ENCODE data around the gene SORBS1. TPM values are rescaled to one million over a fixed set of nuclear protein-coding genes. Genes with fewer than 3 reads are reported as not detected.

The SORBS1 gene
- total RNA-seq, 2 donors from 2014 or later, result 56.8 to 79.1 TPM

DNA sequence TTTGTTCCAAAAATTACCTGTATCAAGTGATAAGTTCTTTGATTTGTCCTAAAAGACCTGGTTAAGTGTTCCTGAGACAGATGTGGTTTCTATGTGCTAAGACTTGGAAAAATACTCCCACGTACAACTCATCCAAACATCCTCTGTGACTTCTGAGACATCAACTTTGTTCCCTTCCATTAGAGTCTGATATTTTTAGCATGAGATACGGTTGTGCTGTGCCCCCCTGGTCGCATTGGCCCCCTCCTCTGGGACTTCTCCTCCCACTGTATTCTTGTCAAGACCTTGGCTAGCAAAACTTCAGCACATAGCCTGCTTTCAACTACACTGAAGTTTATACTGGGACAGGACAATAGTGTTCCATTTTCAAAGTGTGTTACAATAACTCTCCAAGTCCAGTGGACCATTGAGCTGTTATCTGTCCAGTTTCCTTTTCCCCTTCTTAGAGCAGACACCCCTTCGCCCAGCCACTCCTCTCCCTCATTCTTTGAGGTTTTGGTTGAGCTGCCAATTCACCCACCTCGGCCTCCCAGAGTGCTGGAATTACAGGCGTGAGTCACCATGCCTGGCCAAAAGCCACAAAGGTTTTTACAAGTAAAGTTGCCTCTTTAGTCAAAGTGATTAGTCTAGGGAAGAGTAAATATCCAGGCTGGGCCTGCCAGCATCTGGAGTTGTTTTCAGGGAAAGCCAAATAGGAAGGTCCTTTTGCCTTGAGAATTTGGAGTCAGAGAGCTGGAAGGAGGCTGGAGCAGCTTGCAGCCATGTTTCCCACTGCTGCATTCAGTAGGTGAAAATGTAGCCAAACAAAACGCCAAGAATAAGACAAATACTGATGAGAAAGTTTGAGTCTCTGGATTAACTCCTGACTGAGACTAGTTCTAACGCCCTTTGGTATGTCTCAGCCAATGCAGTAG lies 252.5 kb downstream of the SORBS1 start:
- no peaks in the 10 kb centered on the region for H3K36me3 ChIP-seq (replicated peaks in 1 of 2; ENCODE audit: insufficient read depth in 1 of 2, low read depth in 2 of 2)
- intact Hi-C loops (cut with DNase I), result no loop called here
- H3K4me1 ChIP-seq, result peaks cover 50% of the 10 kb centered on the region
- WGBS, 2 donors, result 40 to 53% methylated on average over 8 of the region's 8 CpGs
- DNase-seq (peak; percentile 80 to 92 (median 86)), ATAC-seq (peak; percentile 87)
- H3K9me3 ChIP-seq, result no peaks in the 10 kb centered on the region
- TF ChIP-seq POLR2A (IDR thresholded peaks at IDR 0.05), result peak in 1 of 3 donors; percentile 19
- TF ChIP-seq, protein P1, sequence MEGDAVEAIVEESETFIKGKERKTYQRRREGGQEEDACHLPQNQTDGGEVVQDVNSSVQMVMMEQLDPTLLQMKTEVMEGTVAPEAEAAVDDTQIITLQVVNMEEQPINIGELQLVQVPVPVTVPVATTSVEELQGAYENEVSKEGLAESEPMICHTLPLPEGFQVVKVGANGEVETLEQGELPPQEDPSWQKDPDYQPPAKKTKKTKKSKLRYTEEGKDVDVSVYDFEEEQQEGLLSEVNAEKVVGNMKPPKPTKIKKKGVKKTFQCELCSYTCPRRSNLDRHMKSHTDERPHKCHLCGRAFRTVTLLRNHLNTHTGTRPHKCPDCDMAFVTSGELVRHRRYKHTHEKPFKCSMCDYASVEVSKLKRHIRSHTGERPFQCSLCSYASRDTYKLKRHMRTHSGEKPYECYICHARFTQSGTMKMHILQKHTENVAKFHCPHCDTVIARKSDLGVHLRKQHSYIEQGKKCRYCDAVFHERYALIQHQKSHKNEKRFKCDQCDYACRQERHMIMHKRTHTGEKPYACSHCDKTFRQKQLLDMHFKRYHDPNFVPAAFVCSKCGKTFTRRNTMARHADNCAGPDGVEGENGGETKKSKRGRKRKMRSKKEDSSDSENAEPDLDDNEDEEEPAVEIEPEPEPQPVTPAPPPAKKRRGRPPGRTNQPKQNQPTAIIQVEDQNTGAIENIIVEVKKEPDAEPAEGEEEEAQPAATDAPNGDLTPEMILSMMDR (IDR thresholded peaks at IDR 0.05), result no peak
- no peak overlapping the region for H3K4me3 ChIP-seq
- H3K27ac ChIP-seq, result peak overlapping the region; percentile 49 to 82 (median 70)
- no peaks in the 10 kb centered on the region for H3K27me3 ChIP-seq

DNA sequence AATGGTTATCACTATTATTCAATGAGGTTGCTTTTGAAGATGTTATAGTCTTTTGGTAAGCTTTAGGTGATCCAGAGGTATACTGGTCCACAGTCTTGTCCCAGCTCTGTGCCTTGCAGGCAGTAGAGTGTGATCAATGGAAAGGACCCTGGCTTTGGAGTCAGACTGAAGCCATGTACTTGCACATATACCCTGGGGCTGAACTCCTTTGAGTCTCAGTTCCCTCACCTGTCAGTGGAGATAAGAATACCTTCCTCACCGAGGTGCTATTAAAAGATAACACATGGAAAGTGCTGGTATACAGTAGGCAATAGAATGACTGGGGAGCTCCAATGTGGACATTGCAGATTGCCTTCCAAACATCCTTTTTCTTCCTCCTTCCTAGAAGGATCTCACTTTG lies 254.3 kb downstream of the SORBS1 start:
- intact Hi-C loops (cut with DNase I), result no loop called here
- DNase-seq (no peak), ATAC-seq (no peak)
- no peaks in the 10 kb centered on the region for H3K27me3 ChIP-seq
- H3K4me3 ChIP-seq, result no peak overlapping the region
- H3K36me3 ChIP-seq (replicated peaks in 1 of 2; ENCODE audit: insufficient read depth in 1 of 2, low read depth in 2 of 2), result no peaks in the 10 kb centered on the region
- 48 to 56% methylated on average over 1 of the region's 1 CpG for WGBS, 2 donors
- no peaks in the 10 kb centered on the region for H3K9me3 ChIP-seq
- TF ChIP-seq POLR2A (IDR thresholded peaks at IDR 0.05), result no peak
- TF ChIP-seq, protein P1 (IDR thresholded peaks at IDR 0.05), result no peak
- H3K4me1 ChIP-seq, result peaks cover 35% of the 10 kb centered on the region
- H3K27ac ChIP-seq, result no peak overlapping the region

DNA sequence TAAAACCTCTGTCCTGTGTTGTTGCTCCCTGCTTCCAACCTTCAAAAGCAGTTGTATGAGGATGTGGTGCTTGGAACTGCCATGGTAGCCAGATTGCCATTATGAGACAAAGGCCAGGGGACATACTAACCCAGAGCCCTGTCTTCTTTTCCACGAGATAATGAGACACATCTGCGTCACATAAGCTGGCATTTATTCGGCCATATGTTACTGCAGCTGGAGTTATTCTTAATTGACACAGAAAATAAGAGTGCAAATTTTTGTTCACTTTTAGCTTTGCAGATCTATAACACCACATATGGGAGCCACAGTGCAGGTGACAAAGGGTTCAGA lies 254.9 kb downstream of the SORBS1 start:
- no peaks in the 10 kb centered on the region for H3K9me3 ChIP-seq
- intact Hi-C loops (cut with DNase I), result no loop called here
- peaks cover 34% of the 10 kb centered on the region for H3K4me1 ChIP-seq
- no peaks in the 10 kb centered on the region for H3K36me3 ChIP-seq (replicated peaks in 1 of 2; ENCODE audit: insufficient read depth in 1 of 2, low read depth in 2 of 2)
- WGBS, 2 donors, result 70 to 72% methylated on average over 3 of the region's 3 CpGs
- no peak for ATAC-seq
- DNase-seq, result no peak
- no peak overlapping the region for H3K27ac ChIP-seq
- H3K27me3 ChIP-seq, result no peaks in the 10 kb centered on the region
- no peak for TF ChIP-seq POLR2A (IDR thresholded peaks at IDR 0.05)
- TF ChIP-seq, protein P1 (IDR thresholded peaks at IDR 0.05), result no peak
- H3K4me3 ChIP-seq, result no peak overlapping the region

DNA sequence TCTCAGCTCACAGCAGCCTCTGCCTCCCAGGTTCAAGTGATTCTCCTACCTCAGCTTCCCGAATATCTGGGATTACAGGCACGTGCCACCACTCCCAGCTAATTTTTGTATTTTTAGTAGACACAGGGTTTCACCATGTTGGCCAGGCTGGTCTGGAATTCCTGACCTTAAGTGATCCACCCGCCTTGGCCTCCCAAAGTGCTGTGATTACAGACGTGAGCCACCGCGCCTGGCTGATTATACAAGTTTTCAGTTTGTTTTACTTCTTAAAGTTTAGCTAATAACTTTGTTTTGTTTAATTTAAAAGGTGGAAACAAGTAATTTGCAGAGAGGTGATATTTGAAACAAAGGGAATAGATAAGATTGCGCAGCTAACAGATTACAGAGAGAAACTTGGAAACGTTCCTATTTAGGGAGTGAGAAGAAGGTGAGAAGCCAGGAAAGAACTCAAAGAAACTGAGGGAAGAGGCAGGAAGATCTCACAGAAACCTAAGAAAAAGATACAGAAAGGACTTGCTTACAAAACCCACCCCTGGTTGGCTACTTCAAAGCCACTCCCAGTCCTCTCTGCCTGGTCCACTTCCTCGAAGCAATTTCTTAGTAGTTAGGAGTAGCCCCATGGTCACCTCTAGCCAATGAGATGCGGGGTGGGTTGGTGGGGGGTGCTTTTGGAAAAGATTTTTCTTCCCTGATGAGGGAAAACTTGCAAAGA lies 255.4 kb downstream of the SORBS1 start:
- no peak for TF ChIP-seq POLR2A (IDR thresholded peaks at IDR 0.05)
- TF ChIP-seq, protein P1 (IDR thresholded peaks at IDR 0.05), result no peak
- intact Hi-C loops (cut with DNase I), result no loop called here
- ATAC-seq (no peak), DNase-seq (no peak)
- H3K36me3 ChIP-seq (replicated peaks in 1 of 2; ENCODE audit: insufficient read depth in 1 of 2, low read depth in 2 of 2), result no peaks in the 10 kb centered on the region
- H3K4me3 ChIP-seq, result no peak overlapping the region
- 33 to 36% methylated on average over 10 of the region's 10 CpGs for WGBS, 2 donors
- H3K27me3 ChIP-seq, result no peaks in the 10 kb centered on the region
- no peak overlapping the region for H3K27ac ChIP-seq
- H3K9me3 ChIP-seq, result no peaks in the 10 kb centered on the region
- H3K4me1 ChIP-seq, result peaks cover 34% of the 10 kb centered on the region

Data from body of pancreas (tissue), 4 donors.